ENCODE measurements around the gene PFKM. TPM values are rescaled to one million over a fixed set of nuclear protein-coding genes. Genes with fewer than 3 reads are reported as not detected.

PFKM gene
- total RNA-seq, 1 experiment from 2014 or later, result 92.4 TPM

DNA sequence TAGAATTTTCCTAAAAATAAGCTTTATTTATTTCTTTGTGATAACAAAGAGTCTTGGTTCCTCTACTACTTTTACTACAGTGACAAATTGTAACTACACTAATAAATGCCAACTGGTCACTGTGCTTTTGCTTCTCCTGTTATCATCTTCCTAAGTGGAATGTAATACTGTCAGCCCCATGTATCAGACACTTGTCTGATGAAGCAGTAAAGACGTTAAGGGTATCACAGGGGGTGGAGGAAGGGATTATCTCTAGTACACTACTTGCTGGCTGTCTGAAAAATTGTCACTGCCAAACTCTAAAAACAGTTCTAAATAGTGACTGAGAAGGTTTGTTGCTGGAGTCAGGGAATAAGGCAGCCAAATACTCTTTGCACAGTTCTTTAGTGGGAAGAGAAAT is 26.8 kb downstream of the PFKM start:
- Histone ChIP-seq H3K23me2 (ENCODE audit: insufficient read length, low read depth, low read length, poor library complexity, severe bottlenecking) (no peaks in the 10 kb centered on the region), H3T11ph (ENCODE audit: low read length) (no peak overlapping the region), H3K4me1 (ENCODE audit: insufficient read depth, low read length) (peaks cover 10% of the 10 kb centered on the region), H2BK15ac (ENCODE audit: low read depth, low read length) (no peak overlapping the region), H3K9ac (ENCODE audit: extremely low read depth, insufficient read length, low read length) (no peak overlapping the region), H3K4ac (ENCODE audit: low read depth, low read length) (no peak overlapping the region), H2BK5ac (ENCODE audit: insufficient read length, low read length) (no peak overlapping the region), H3K27ac (ENCODE audit: insufficient read length, low read depth, low read length) (no peak overlapping the region), H3K27me3 (ENCODE audit: insufficient read depth, low read length) (no peaks in the 10 kb centered on the region), H2BK20ac (ENCODE audit: low read depth, low read length, poor library complexity, severe bottlenecking) (no peak overlapping the region), H3K4me2 (ENCODE audit: insufficient read depth, insufficient read length, low read length) (no peak overlapping the region), H2AFZ (ENCODE audit: low read length) (no peak overlapping the region), H4K20me1 (ENCODE audit: control insufficient read depth, insufficient read depth, insufficient read length) (no peaks in the 10 kb centered on the region), H3K9me3 (ENCODE audit: control insufficient read depth, low read depth, low read length) (no peaks in the 10 kb centered on the region), H3K56ac (ENCODE audit: insufficient read length, low read depth, low read length) (no peak overlapping the region), H3K23ac (ENCODE audit: insufficient read length, low read depth, low read length) (no peak overlapping the region), H3K18ac (ENCODE audit: insufficient read length, low read depth, low read length) (no peak overlapping the region), H3K79me1 (ENCODE audit: insufficient read depth, low read depth, low read length, poor library complexity, severe bottlenecking) (no peaks in the 10 kb centered on the region), H2AK5ac (ENCODE audit: insufficient read length, low read length) (no peak overlapping the region), H4K5ac (ENCODE audit: insufficient read length, low read depth, low read length) (no peak overlapping the region), H3K14ac (ENCODE audit: insufficient read depth, low read length) (no peak overlapping the region), H4K8ac (replicated peaks; ENCODE audit: insufficient read length, low read depth, low read length) (no peak overlapping the region), H2BK120ac (ENCODE audit: low read depth, low read length, poor library complexity, severe bottlenecking) (no peak overlapping the region), H3K79me2 (ENCODE audit: insufficient read depth, low read length) (no peaks in the 10 kb centered on the region), H2BK12ac (ENCODE audit: insufficient read length, low read depth, low read length) (no peak overlapping the region), H4K91ac (ENCODE audit: insufficient read length, low read depth, low read length) (no peak overlapping the region)
- WGBS (ENCODE audit: extremely low coverage, insufficient read length, low lambda C conversion rate), result no CpG with 5 or more reads among the region's 1 CpG
- Mint-ChIP-seq H3K27me3 (ENCODE audit: low read depth) (no peaks in the 10 kb centered on the region), H3K27ac (no peak overlapping the region), H3K36me3 (ENCODE audit: insufficient read depth in 1 of 3, low read depth in 3 of 3) (peaks cover 48 to 69% (median 64%) of the 10 kb centered on the region in 3 experiments), H3K4me3 (no peak overlapping the region), H3K9me3 (no peaks in the 10 kb centered on the region), H3K4me1 (peaks cover 33 to 37% of the 10 kb centered on the region in 2 experiments)
- DNase-seq, result no peak
- TF ChIP-seq, protein P1, sequence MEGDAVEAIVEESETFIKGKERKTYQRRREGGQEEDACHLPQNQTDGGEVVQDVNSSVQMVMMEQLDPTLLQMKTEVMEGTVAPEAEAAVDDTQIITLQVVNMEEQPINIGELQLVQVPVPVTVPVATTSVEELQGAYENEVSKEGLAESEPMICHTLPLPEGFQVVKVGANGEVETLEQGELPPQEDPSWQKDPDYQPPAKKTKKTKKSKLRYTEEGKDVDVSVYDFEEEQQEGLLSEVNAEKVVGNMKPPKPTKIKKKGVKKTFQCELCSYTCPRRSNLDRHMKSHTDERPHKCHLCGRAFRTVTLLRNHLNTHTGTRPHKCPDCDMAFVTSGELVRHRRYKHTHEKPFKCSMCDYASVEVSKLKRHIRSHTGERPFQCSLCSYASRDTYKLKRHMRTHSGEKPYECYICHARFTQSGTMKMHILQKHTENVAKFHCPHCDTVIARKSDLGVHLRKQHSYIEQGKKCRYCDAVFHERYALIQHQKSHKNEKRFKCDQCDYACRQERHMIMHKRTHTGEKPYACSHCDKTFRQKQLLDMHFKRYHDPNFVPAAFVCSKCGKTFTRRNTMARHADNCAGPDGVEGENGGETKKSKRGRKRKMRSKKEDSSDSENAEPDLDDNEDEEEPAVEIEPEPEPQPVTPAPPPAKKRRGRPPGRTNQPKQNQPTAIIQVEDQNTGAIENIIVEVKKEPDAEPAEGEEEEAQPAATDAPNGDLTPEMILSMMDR (conservative IDR thresholded peaks at IDR 0.05), result no peak
